Heart left ventricle (tissue), 13 donors: ENCODE measurements around the gene RND3.

ENCODE experiments used
- POLR2A ChIP-seq, 2 donors: fragments of 450-650 bp; IDR thresholded peaks; one replicate each; pipeline ENCODE4 v1.6.1; 2017; ENCODE audit warnings: antibody characterized with exemption in 2 of 2, mild to moderate bottlenecking in 2 of 2, moderate library complexity in 2 of 2
- TF ChIP-seq, protein P1 (sequence below), 12 donors: fragments of 200-600 bp; sonication (generic) in 4 of 12; IDR thresholded peaks; one replicate each; pipeline versions ENCODE4 v1.5.0 to v1.8.0; 2018 to 2022; ENCODE audit warnings: antibody characterized with exemption in 12 of 12, mild to moderate bottlenecking in 5 of 12
- donor health status: ischemic (EF 13 %, LVEDD 7.1; RV severe dilation, severe dysfunction).
- donor health status: DM: no; HTN: yes; CAD: no.
- donor health status: DM: no; HTN: no; CAD: no.
- donor health status: ischemic (EF 25% LVEDD 6.9; RV normal size, moderate dysfunction).
- donor health status: ischemic (EF 25% LVEDD 5.7; RV mildly dilated, moderate dysfunction).
- donor health status: ischemic (EF 35%, LVEDD 5.7; RV mildly dilated, moderate dysfunction).
- donor health status: nonischemic (EF 11% LVEDD 7.7; RV severe dilation, severe dysfunction).
- donor health status: DM: yes; HTN: yes; CAD: no.
- donor health status: PGD.
- donor health status: ischemic (EF 29% LVEDD 5.4; RV normal size, mild dysfunction).
- donor health status: nonischemic (EF 23%, LVEDD 6.1; RV moderate dilation, normal function).

DNA sequence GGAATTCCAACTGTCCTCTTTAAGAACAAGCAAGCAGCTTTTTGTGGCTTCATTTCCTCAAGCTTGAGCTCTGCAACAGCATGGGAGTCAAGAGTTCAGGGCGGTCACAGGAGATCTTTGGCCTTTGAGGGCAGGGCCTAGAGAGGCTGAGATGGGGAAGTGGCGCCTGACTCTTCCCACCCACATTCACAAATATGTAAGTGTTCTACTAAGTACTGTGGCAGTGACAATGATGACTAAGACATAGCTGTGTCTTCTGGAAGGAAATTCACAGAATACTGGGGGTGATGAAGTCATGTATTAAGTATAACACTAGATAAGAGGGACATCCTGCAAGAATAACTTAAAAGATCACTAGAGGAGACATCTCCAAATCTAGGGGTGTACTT, 15.0 kb downstream of the RND3 start:
- TF ChIP-seq, protein P1, sequence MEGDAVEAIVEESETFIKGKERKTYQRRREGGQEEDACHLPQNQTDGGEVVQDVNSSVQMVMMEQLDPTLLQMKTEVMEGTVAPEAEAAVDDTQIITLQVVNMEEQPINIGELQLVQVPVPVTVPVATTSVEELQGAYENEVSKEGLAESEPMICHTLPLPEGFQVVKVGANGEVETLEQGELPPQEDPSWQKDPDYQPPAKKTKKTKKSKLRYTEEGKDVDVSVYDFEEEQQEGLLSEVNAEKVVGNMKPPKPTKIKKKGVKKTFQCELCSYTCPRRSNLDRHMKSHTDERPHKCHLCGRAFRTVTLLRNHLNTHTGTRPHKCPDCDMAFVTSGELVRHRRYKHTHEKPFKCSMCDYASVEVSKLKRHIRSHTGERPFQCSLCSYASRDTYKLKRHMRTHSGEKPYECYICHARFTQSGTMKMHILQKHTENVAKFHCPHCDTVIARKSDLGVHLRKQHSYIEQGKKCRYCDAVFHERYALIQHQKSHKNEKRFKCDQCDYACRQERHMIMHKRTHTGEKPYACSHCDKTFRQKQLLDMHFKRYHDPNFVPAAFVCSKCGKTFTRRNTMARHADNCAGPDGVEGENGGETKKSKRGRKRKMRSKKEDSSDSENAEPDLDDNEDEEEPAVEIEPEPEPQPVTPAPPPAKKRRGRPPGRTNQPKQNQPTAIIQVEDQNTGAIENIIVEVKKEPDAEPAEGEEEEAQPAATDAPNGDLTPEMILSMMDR (IDR thresholded peaks at IDR 0.05), result no peak
- TF ChIP-seq POLR2A (IDR thresholded peaks at IDR 0.05), result no peak
